GM13976 (cell line): ENCODE measurements around the gene MCEMP1.

ENCODE experiments used
- DNase-seq: peaks from one replicate; pipeline ENCODE4 v3.0.0; 2012; ENCODE audit warnings: low spot score
- CTCF ChIP-seq: IDR thresholded peaks from 2 replicates; pipeline ENCODE4 v1.5.1; 2012; ENCODE audit warnings: borderline replicate concordance, mild to moderate bottlenecking; ENCODE audit not compliant: insufficient read depth; ENCODE audit errors: extremely low read depth, missing control alignments, control extremely low read depth
- in situ Hi-C: fragments of 300-500 bp; cut with MboI; formaldehyde crosslinking; loops from one replicate; pipeline ENCODE4 v1.12.0; 2022; ENCODE audit warnings: low sequenced_read_pairs, mixed read lengths, inconsistent platforms; ENCODE audit not compliant: unreplicated experiment

Gene MCEMP1

GRCh38 chr19:7682175-7682855 lies 5.4 kb downstream of the MCEMP1 start:
- in situ Hi-C loops: loop anchor here (5.0 kb wide), 1 partner anchor 115 kb away; no protein-coding TSS in a partner anchor
- TF ChIP-seq CTCF: no peak
- no peak for DNase-seq

GRCh38 chr19:7685546-7686445 lies 8.9 kb downstream of the MCEMP1 start:
- DNase-seq: no peak
- no peak for TF ChIP-seq CTCF
- in situ Hi-C loops: no loop called here

- TF ChIP-seq CTCF: no peak
- in situ Hi-C loops: no loop called here
- DNase-seq: no peak
Observed at GRCh38 chr19:7687177-7687576, 10.3 kb downstream of the MCEMP1 start.

GRCh38 chr19:7689165-7689564 lies 12.3 kb downstream of the MCEMP1 start:
- in situ Hi-C loops: no loop called here
- no peak for TF ChIP-seq CTCF
- DNase-seq: no peak

- in situ Hi-C loops: no loop called here
- DNase-seq: no peak
- TF ChIP-seq CTCF: no peak
Observed at GRCh38 chr19:7690779-7691258, 13.9 kb downstream of the MCEMP1 start.

- no peak for DNase-seq
- no peak for TF ChIP-seq CTCF
- in situ Hi-C loops: no loop called here
Observed at GRCh38 chr19:7691497-7691896, 14.6 kb downstream of the MCEMP1 start.
